ENCODE data around the gene KLHL29.

- TF ChIP-seq POLR2AphosphoS5 (IDR thresholded peaks at IDR 0.05; ENCODE audit: low read depth, low read length) (no peak), CTCF (IDR thresholded peaks at IDR 0.05) (no peak), EZH2phosphoT487 (IDR thresholded peaks at IDR 0.05; ENCODE audit: borderline replicate concordance, low read depth) (no peak), CHD2 (IDR thresholded peaks at IDR 0.05; ENCODE audit: low read length, partially characterized antibody) (no peak), YY1 (IDR thresholded peaks at IDR 0.05; ENCODE audit: low read depth) (no peak), GABPA (IDR thresholded peaks at IDR 0.05; ENCODE audit: low read depth) (no peak), RFX5 (IDR thresholded peaks at IDR 0.05; ENCODE audit: low read length) (no peak), RAD21 (IDR thresholded peaks at IDR 0.05; ENCODE audit: low read length) (no peak), SMC3 (IDR thresholded peaks at IDR 0.05; ENCODE audit: low read depth, low read length) (no peak), SIN3A (IDR thresholded peaks at IDR 0.05; ENCODE audit: borderline replicate concordance, low read depth, low read length) (no peak), USF1 (IDR thresholded peaks at IDR 0.05; ENCODE audit: borderline replicate concordance, low read depth) (no peak), ZBTB33 (IDR thresholded peaks at IDR 0.05; ENCODE audit: borderline replicate concordance, low read depth) (no peak), EP300 (IDR thresholded peaks at IDR 0.05; ENCODE audit: borderline replicate concordance in 1 of 2, low read depth in 1 of 2, low read length in 1 of 2) (no peak), TAF1 (IDR thresholded peaks at IDR 0.05; ENCODE audit: borderline replicate concordance, low read depth, low read length) (no peak)
These were observed 51.5 kb downstream of the KLHL29 start for GRCh38 chr2:23436346-23437098.

Data from SK-N-SH (cell line).